CD8-positive, alpha-beta memory T cell (primary cell): ENCODE data around the gene FZD1. TPM values are rescaled to one million over a fixed set of nuclear protein-coding genes. Genes with fewer than 3 reads are reported as not detected.

Experiments
- CTCF ChIA-PET: fragments of 350-600 bp; sonication (Branson Sonifier 250); formaldehyde crosslinking; loops from one replicate; lab custom pipeline; 2021; ENCODE audit warnings: antibody characterized with exemption; lab: Charles Lee
- POLR2A ChIA-PET: fragments of 350-600 bp; sonication (Branson Sonifier 250); formaldehyde crosslinking; loops from one replicate; lab custom pipeline; 2021; ENCODE audit warnings: antibody characterized with exemption; lab: Charles Lee
- DNase-seq, 5 donors: peaks; one replicate each; pipeline versions ENCODE4 v3.0.0 to v3.0.0-alpha.2; 2020 to 2022; ENCODE audit warnings: mixed read lengths in 1 of 5
- H3K27ac ChIP-seq: one replicate; pipeline ENCODE4 v1.7.0; 2013; ENCODE audit warnings: low read depth, mild to moderate bottlenecking, low read length, moderate library complexity
- H3K27me3 ChIP-seq: 2 replicates; pipeline ENCODE4 v1.7.0; 2013; ENCODE audit warnings: low read length, mild to moderate bottlenecking; ENCODE audit not compliant: insufficient read depth, poor library complexity, severe bottlenecking
- H3K36me3 ChIP-seq: 2 replicates; pipeline ENCODE4 v1.7.0; 2013; ENCODE audit warnings: mild to moderate bottlenecking, low read length, moderate library complexity; ENCODE audit not compliant: insufficient read depth
- H3K4me1 ChIP-seq: 2 replicates; pipeline ENCODE4 v1.7.0; 2013; ENCODE audit warnings: mild to moderate bottlenecking, low read length, moderate library complexity; ENCODE audit not compliant: insufficient read depth
- H3K4me3 ChIP-seq: 2 replicates; pipeline ENCODE4 v1.7.0; 2013; ENCODE audit warnings: mild to moderate bottlenecking, low read length
- H3K9me3 ChIP-seq: 2 replicates; pipeline ENCODE4 v1.7.0; 2013; ENCODE audit warnings: mild to moderate bottlenecking, low read length
- H3K27ac Mint-ChIP-seq, 8 donors: one replicate each; pipeline ENCODE4 v1.8.0; 2020 to 2021; ENCODE audit warnings: mixed read lengths in 8 of 8, mild to moderate bottlenecking in 6 of 8, inconsistent platforms in 3 of 8, moderate library complexity in 3 of 8
- H3K27me3 Mint-ChIP-seq, 2 donors: one replicate each; pipeline ENCODE4 v1.8.0; 2020 to 2021; ENCODE audit warnings: mixed read lengths in 2 of 2, mild to moderate bottlenecking in 1 of 2, moderate library complexity in 1 of 2
- H3K36me3 Mint-ChIP-seq, 3 donors: one replicate each; pipeline ENCODE4 v1.8.0; 2020 to 2021; ENCODE audit warnings: mixed read lengths in 3 of 3, inconsistent platforms in 1 of 3, mild to moderate bottlenecking in 1 of 3
- H3K4me1 Mint-ChIP-seq, 3 donors: one replicate each; pipeline ENCODE4 v1.8.0; 2020 to 2021; ENCODE audit warnings: mixed read lengths in 3 of 3, inconsistent platforms in 1 of 3, mild to moderate bottlenecking in 1 of 3
- H3K4me3 Mint-ChIP-seq, 7 donors: one replicate each; pipeline ENCODE4 v1.8.0; 2020 to 2021; ENCODE audit warnings: mixed read lengths in 7 of 7, mild to moderate bottlenecking in 6 of 7, moderate library complexity in 4 of 7, inconsistent platforms in 2 of 7
- H3K9me3 Mint-ChIP-seq, 5 donors: one replicate each; pipeline ENCODE4 v1.8.0; 2020 to 2022; ENCODE audit warnings: mixed read lengths in 5 of 5, mild to moderate bottlenecking in 3 of 5, moderate library complexity in 2 of 5, inconsistent platforms in 1 of 5
- polyA plus RNA-seq: library from polyadenylated mRNA; unstranded; fragments of 300-500 nt; fragmentation: Illumina TruSeq; gene quantifications from one replicate; pipeline ENCODE4 v1.2.3, GENCODE V29; 2021
- total RNA-seq, 2 experiments: library from RNA; stranded (reverse); gene quantifications; one replicate each; pipeline ENCODE4 v1.2.3, GENCODE V29; 2021

Gene FZD1
- total and polyA plus RNA-seq, 3 experiments from 2014 or later: 0.02 to 0.04 TPM; not detected in 1

GRCh38 chr7:91287371-91288084, 23.3 kb downstream of the FZD1 start:
- no peak overlapping the region for H3K4me3 ChIP-seq
- no peaks in the 10 kb centered on the region for H3K36me3 ChIP-seq
- no peak overlapping the region for H3K27ac Mint-ChIP-seq
- no peaks in the 10 kb centered on the region for H3K4me1 Mint-ChIP-seq
- no peak overlapping the region for H3K27ac ChIP-seq
- no peaks in the 10 kb centered on the region for H3K36me3 Mint-ChIP-seq
- H3K4me3 Mint-ChIP-seq: no peak overlapping the region
- CTCF ChIA-PET: no interaction called here
- POLR2A ChIA-PET: no interaction called here
- no peaks in the 10 kb centered on the region for H3K9me3 ChIP-seq
- H3K27me3 Mint-ChIP-seq: no peaks in the 10 kb centered on the region
- H3K9me3 Mint-ChIP-seq: peaks cover 0 to 3% (median 0%) of the 10 kb centered on the region in 5 donors
- no peaks in the 10 kb centered on the region for H3K27me3 ChIP-seq
- DNase-seq: no peak
- H3K4me1 ChIP-seq: no peaks in the 10 kb centered on the region

- CTCF ChIA-PET: no interaction called here
Measured at GRCh38 chr7:91288208-91288824, 24.1 kb downstream of the FZD1 start.

GRCh38 chr7:91289633-91290254, 25.5 kb downstream of the FZD1 start:
- Histone ChIP-seq H3K9me3 (no peaks in the 10 kb centered on the region), H3K27ac (no peak overlapping the region), H3K36me3 (no peaks in the 10 kb centered on the region), H3K4me1 (no peaks in the 10 kb centered on the region), H3K4me3 (no peak overlapping the region), H3K27me3 (no peaks in the 10 kb centered on the region)
- Mint-ChIP-seq H3K4me3 (no peak overlapping the region), H3K4me1 (no peaks in the 10 kb centered on the region), H3K36me3 (no peaks in the 10 kb centered on the region), H3K27ac (no peak overlapping the region), H3K27me3 (peaks cover 0 to 3% of the 10 kb centered on the region in 2 donors), H3K9me3 (peaks cover 0 to 3% (median 0%) of the 10 kb centered on the region in 5 donors)
- DNase-seq: no peak
- ChIA-PET CTCF (no interaction called here), POLR2A (no interaction called here)

More at GRCh38 chr7:91288208-91288824, 24.1 kb downstream of the FZD1 start:
- Mint-ChIP-seq H3K27me3 (peaks cover 0 to 3% of the 10 kb centered on the region in 2 donors), H3K9me3 (peaks cover 0 to 3% (median 0%) of the 10 kb centered on the region in 5 donors), H3K36me3 (no peaks in the 10 kb centered on the region), H3K4me3 (no peak overlapping the region), H3K27ac (no peak overlapping the region), H3K4me1 (no peaks in the 10 kb centered on the region)
- DNase-seq: no peak
- Histone ChIP-seq H3K4me1 (no peaks in the 10 kb centered on the region), H3K27ac (no peak overlapping the region), H3K4me3 (no peak overlapping the region), H3K36me3 (no peaks in the 10 kb centered on the region), H3K9me3 (no peaks in the 10 kb centered on the region), H3K27me3 (no peaks in the 10 kb centered on the region)
- POLR2A ChIA-PET: no interaction called here

GRCh38 chr7:91291302-91291701, 27.1 kb downstream of the FZD1 start:
- H3K27me3 Mint-ChIP-seq: peaks cover 0 to 3% of the 10 kb centered on the region in 2 donors
- H3K27me3 ChIP-seq: no peaks in the 10 kb centered on the region
- no peaks in the 10 kb centered on the region for H3K4me1 ChIP-seq
- no peaks in the 10 kb centered on the region for H3K36me3 Mint-ChIP-seq
- H3K27ac ChIP-seq: no peak overlapping the region
- H3K4me3 ChIP-seq: no peak overlapping the region
- no peak for DNase-seq
- H3K9me3 Mint-ChIP-seq: no peaks in the 10 kb centered on the region
- no peak overlapping the region for H3K27ac Mint-ChIP-seq
- CTCF ChIA-PET: no interaction called here
- H3K4me3 Mint-ChIP-seq: no peak overlapping the region
- no peaks in the 10 kb centered on the region for H3K9me3 ChIP-seq
- no peaks in the 10 kb centered on the region for H3K4me1 Mint-ChIP-seq
- no peaks in the 10 kb centered on the region for H3K36me3 ChIP-seq
- POLR2A ChIA-PET: no interaction called here

- Histone ChIP-seq H3K4me1 (no peaks in the 10 kb centered on the region), H3K27me3 (no peaks in the 10 kb centered on the region), H3K36me3 (no peaks in the 10 kb centered on the region), H3K9me3 (no peaks in the 10 kb centered on the region), H3K4me3 (no peak overlapping the region), H3K27ac (no peak overlapping the region)
- POLR2A ChIA-PET: no interaction called here
- CTCF ChIA-PET: no interaction called here
- Mint-ChIP-seq H3K27me3 (peaks cover 0 to 4% of the 10 kb centered on the region in 2 donors), H3K4me3 (no peak overlapping the region), H3K27ac (no peak overlapping the region), H3K36me3 (no peaks in the 10 kb centered on the region), H3K9me3 (peaks cover 0 to 2% (median 0%) of the 10 kb centered on the region in 5 donors), H3K4me1 (no peaks in the 10 kb centered on the region)
- DNase-seq: no peak
Measured at GRCh38 chr7:91291902-91292301, 27.7 kb downstream of the FZD1 start.

- H3K27ac Mint-ChIP-seq: no peak overlapping the region
- ChIA-PET CTCF (no interaction called here), POLR2A (no interaction called here)
- Histone ChIP-seq H3K4me1 (no peaks in the 10 kb centered on the region), H3K27me3 (no peaks in the 10 kb centered on the region), H3K4me3 (no peak overlapping the region), H3K36me3 (no peaks in the 10 kb centered on the region), H3K9me3 (no peaks in the 10 kb centered on the region), H3K27ac (no peak overlapping the region)
- H3K36me3 Mint-ChIP-seq: no peaks in the 10 kb centered on the region
- peaks cover 0 to 4% (median 0%) of the 10 kb centered on the region in 5 donors for H3K9me3 Mint-ChIP-seq
- H3K27me3 Mint-ChIP-seq: peaks cover 0 to 4% of the 10 kb centered on the region in 2 donors
- DNase-seq: no peak
- no peak overlapping the region for H3K4me3 Mint-ChIP-seq
- no peaks in the 10 kb centered on the region for H3K4me1 Mint-ChIP-seq
Measured at GRCh38 chr7:91292506-91292905, 28.3 kb downstream of the FZD1 start.

GRCh38 chr7:91293136-91293535, 28.9 kb downstream of the FZD1 start:
- POLR2A ChIA-PET: no interaction called here

GRCh38 chr7:91293840-91294239, 29.6 kb downstream of the FZD1 start:
- Histone ChIP-seq H3K4me3 (no peak overlapping the region), H3K36me3 (no peaks in the 10 kb centered on the region), H3K27ac (no peak overlapping the region), H3K27me3 (no peaks in the 10 kb centered on the region), H3K9me3 (no peaks in the 10 kb centered on the region), H3K4me1 (no peaks in the 10 kb centered on the region)
- no peak for DNase-seq
- ChIA-PET POLR2A (no interaction called here), CTCF (no interaction called here)
- Mint-ChIP-seq H3K27ac (no peak overlapping the region), H3K4me1 (no peaks in the 10 kb centered on the region), H3K9me3 (peaks cover 0 to 5% (median 0%) of the 10 kb centered on the region in 5 donors), H3K4me3 (no peak overlapping the region), H3K27me3 (peaks cover 0 to 4% of the 10 kb centered on the region in 2 donors), H3K36me3 (no peaks in the 10 kb centered on the region)

More at GRCh38 chr7:91293136-91293535, 28.9 kb downstream of the FZD1 start:
- H3K4me1 Mint-ChIP-seq: no peaks in the 10 kb centered on the region
- no peak overlapping the region for H3K27ac Mint-ChIP-seq
- H3K9me3 ChIP-seq: no peaks in the 10 kb centered on the region
- H3K4me3 ChIP-seq: no peak overlapping the region
- H3K4me3 Mint-ChIP-seq: no peak overlapping the region
- no peaks in the 10 kb centered on the region for H3K4me1 ChIP-seq
- H3K36me3 Mint-ChIP-seq: no peaks in the 10 kb centered on the region
- DNase-seq: no peak
- CTCF ChIA-PET: no interaction called here
- peaks cover 0 to 4% of the 10 kb centered on the region in 2 donors for H3K27me3 Mint-ChIP-seq
- no peak overlapping the region for H3K27ac ChIP-seq
- H3K27me3 ChIP-seq: no peaks in the 10 kb centered on the region
- H3K9me3 Mint-ChIP-seq: peaks cover 0 to 5% (median 0%) of the 10 kb centered on the region in 5 donors
- H3K36me3 ChIP-seq: no peaks in the 10 kb centered on the region
